LNCaP clone FGC (cell line): ENCODE data around the gene ROR2.

Experiments used
- DNase-seq: peaks from one replicate; pipeline ENCODE4 v3.0.0-alpha.2; 2011; ENCODE audit warnings: low read depth
- H3K4me3 ChIP-seq: 2 replicates; pipeline ENCODE4 v1.5.1; 2011; ENCODE audit warnings: mild to moderate bottlenecking, low read depth, low read length, control low read depth
- TF ChIP-seq, protein P1 (sequence below): IDR thresholded peaks from 2 replicates; pipeline ENCODE4 v1.5.1; 2012; ENCODE audit warnings: mild to moderate bottlenecking; ENCODE audit not compliant: control insufficient read depth, insufficient read depth; ENCODE audit errors: extremely low read depth

ROR2 gene

DNA sequence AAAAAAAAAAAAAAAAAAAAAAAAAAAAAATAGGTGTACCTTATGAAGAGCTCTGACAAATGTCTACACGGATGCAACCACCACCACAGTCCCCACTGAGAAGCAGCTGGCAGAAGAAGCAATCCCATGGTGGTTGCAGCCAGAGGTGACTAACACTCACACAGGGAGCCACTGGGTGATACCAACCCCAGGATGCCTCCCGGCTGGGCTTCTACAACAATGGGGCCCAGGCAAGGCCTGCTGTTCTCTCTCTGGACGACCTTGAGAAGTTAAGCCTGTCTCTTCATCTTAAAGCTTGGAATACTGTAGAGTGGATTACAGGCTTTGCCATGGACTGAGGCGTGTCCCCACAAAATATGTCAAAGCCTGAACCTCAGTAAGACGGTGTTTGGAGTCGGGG lies 104.1 kb downstream of the ROR2 start:
- H3K4me3 ChIP-seq: no peak overlapping the region
- DNase-seq: no peak
- TF ChIP-seq, protein P1, sequence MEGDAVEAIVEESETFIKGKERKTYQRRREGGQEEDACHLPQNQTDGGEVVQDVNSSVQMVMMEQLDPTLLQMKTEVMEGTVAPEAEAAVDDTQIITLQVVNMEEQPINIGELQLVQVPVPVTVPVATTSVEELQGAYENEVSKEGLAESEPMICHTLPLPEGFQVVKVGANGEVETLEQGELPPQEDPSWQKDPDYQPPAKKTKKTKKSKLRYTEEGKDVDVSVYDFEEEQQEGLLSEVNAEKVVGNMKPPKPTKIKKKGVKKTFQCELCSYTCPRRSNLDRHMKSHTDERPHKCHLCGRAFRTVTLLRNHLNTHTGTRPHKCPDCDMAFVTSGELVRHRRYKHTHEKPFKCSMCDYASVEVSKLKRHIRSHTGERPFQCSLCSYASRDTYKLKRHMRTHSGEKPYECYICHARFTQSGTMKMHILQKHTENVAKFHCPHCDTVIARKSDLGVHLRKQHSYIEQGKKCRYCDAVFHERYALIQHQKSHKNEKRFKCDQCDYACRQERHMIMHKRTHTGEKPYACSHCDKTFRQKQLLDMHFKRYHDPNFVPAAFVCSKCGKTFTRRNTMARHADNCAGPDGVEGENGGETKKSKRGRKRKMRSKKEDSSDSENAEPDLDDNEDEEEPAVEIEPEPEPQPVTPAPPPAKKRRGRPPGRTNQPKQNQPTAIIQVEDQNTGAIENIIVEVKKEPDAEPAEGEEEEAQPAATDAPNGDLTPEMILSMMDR: no peak

DNA sequence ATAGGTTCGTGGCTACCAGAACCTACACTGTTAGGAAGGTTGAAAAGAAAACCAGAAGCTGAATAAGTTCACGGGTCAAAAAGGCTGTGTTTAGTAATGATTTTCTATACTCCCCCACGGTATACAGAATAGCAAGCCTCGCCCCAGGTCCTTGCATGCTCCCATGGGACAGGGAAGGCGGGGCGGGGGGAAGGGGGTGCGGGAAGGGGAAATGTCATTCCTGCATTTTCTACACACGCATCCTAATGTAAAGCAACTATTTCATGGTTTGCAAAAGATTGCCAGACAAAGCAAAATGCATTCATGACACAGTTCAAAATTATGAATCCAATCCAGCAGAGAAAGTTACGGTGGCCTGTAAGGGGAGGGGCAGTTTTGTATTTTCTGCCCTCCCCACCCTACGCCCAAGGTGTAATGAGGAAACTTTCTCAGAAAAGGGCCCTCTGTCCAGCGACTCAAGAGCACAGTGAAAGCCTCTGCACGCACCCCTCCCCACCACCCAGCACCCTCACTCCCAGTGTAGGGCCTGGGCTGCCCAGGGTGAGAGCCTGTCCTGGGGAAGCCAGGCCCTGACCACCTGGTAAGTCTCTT lies 105.2 kb downstream of the ROR2 start:
- no peak overlapping the region for H3K4me3 ChIP-seq
- DNase-seq: no peak
- TF ChIP-seq, protein P1: no peak

DNA sequence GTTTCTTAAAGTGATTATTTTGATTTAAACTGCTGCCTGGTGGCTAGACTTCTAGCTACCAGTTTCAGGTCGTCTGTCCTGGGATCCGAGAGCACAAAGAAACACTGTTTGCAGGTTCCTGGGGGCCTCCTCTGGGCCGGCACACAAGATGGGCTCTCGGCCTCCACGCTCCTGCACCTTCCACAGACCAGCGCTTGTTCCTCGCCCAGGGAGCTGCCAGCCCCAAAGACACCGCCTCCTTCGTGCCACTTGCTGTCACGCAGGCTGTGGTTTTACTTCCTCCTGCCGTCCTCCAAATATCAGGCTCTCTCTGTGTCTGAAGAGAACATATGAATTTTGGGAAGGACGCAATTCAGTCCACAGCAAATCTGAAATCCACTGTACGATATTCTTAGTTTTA lies 105.8 kb downstream of the ROR2 start:
- no peak for DNase-seq
- TF ChIP-seq, protein P1: no peak
- H3K4me3 ChIP-seq: no peak overlapping the region

DNA sequence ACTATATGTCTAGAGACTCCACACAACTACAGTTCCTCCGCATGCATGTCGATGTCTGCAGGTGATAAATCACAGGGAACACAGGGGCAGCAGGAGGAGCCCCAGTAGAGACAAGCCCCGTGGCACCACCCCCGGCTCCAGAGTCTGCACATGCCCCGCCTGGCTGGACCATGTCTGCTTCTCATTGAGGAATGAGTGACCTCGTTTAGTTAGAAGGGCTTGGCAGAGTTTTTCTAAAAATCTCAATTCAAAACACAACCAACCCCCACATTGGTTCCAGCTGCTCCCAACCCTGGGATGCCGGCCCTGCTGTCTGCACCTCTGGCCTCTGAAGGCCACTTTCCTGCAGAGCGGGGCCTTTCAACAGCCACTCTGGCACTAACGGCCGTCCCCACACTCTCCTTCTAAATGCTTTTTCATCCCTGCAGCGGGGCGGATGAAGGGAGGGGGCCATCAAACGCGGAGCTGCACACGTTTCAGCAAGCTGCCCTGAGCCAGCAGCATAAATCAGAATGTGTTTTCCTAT lies 106.3 kb downstream of the ROR2 start:
- H3K4me3 ChIP-seq: no peak overlapping the region
- no peak for DNase-seq
- TF ChIP-seq, protein P1: no peak

DNA sequence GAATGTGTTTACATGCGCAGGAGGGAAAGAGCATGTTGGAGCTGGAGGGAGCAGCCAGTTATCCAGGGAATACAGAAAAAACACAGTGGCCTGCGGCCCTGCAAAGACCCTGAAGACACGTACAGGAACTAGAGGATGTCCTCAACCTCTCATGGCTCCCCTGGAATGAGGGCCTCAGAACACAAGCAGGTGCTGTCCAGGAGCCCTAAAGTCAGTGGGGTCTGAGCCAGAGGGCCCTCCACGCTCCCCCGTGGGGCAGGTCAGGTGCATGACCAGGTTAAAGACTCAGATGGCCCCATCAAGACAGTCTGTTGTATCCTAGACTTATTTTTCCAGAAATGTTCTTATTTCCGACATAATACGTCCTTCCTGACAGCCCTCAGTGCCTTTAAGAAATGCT lies 106.9 kb downstream of the ROR2 start:
- no peak overlapping the region for H3K4me3 ChIP-seq
- DNase-seq: no peak
- TF ChIP-seq, protein P1: no peak

DNA sequence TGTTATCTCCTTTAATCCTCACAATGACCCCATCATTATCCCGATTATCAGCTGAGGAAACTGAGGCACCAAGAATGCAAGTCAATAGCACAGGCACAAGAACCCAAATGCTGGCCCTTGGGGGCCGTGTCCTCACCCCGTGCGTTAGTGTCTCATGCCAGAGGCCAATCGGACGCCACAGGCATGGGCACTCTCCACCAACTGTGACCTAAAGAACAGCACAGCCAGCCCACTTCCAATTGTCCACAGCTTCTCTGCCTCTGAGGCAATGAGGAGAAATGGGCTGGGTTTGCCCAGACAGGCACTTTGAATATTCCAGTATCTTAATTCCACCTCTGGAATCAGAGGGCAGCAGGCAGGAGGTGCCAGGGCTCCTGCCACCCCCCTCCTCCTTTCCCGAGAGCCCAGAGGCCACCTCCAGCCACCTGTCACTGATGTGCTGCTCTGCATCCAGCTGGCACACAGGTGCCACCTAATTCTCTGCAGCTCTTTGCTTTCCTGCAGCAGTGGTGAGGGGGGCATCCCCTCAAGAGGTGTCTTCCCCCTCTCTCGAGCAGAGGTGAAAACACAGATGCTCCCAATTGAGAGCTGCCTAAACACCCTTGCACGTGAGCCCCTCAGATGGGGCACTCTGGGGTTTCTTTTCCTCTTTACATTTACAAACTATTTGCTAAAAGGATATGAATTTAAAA lies 107.5 kb downstream of the ROR2 start:
- no peak for DNase-seq
- no peak overlapping the region for H3K4me3 ChIP-seq
- TF ChIP-seq, protein P1: no peak
